IPS-18c (cell line): Measurements from ENCODE around the gene RIMS1.

Experiments used
- H3K4me3 ChIP-seq: 2 replicates; pipeline ENCODE4 v1.7.0; 2013; ENCODE audit warnings: low read depth, mild to moderate bottlenecking, low read length, moderate library complexity; ENCODE audit not compliant: insufficient read depth
- H3K9me3 ChIP-seq: one replicate; pipeline ENCODE4 v1.6.1; 2013; ENCODE audit warnings: mild to moderate bottlenecking, low read length, moderate library complexity; ENCODE audit not compliant: control insufficient read depth, insufficient read depth

RIMS1 gene

GRCh38 chr6:71886184-71887005 lies at the start of gene RIMS1:
Gene RIMS1 (plus strand): TSS chr6:71886550. CDS start chr6:71887024, 474 bp downstream.
- peak within 1 kb of the TSS; percentile 86 for H3K4me3 ChIP-seq

GRCh38 chr6:71851214-71851613 lies 35.1 kb upstream of the RIMS1 start:
- Histone ChIP-seq H3K4me3 (no peak overlapping the region), H3K9me3 (no peaks in the 10 kb centered on the region)

More at GRCh38 chr6:71886184-71887005, at the start of gene RIMS1:
- H3K9me3 ChIP-seq: no peaks in the 10 kb centered on the region

GRCh38 chr6:71852948-71853347 lies 33.4 kb upstream of the RIMS1 start:
- no peak overlapping the region for H3K4me3 ChIP-seq
- H3K9me3 ChIP-seq: no peaks in the 10 kb centered on the region

GRCh38 chr6:71855406-71855805 lies 30.9 kb upstream of the RIMS1 start:
- Histone ChIP-seq H3K9me3 (no peaks in the 10 kb centered on the region), H3K4me3 (no peak overlapping the region)

GRCh38 chr6:71879016-71879415 lies 7.3 kb upstream of the RIMS1 start:
- Histone ChIP-seq H3K9me3 (no peaks in the 10 kb centered on the region), H3K4me3 (no peak overlapping the region)

- Histone ChIP-seq H3K4me3 (peak overlapping the region; percentile 86), H3K9me3 (no peaks in the 10 kb centered on the region)
Observed at GRCh38 chr6:71887006-71887743, 825 bp downstream of the RIMS1 start.

GRCh38 chr6:71887744-71888230 lies 1.4 kb downstream of the RIMS1 start:
- no peaks in the 10 kb centered on the region for H3K9me3 ChIP-seq
- no peak overlapping the region for H3K4me3 ChIP-seq

- H3K4me3 ChIP-seq: no peak overlapping the region
- H3K9me3 ChIP-seq: no peaks in the 10 kb centered on the region
Observed at GRCh38 chr6:71888756-71889340, 2.5 kb downstream of the RIMS1 start.

- no peak overlapping the region for H3K4me3 ChIP-seq
- no peaks in the 10 kb centered on the region for H3K9me3 ChIP-seq
Observed at GRCh38 chr6:71889366-71889765, 3.0 kb downstream of the RIMS1 start.

- no peaks in the 10 kb centered on the region for H3K9me3 ChIP-seq
- no peak overlapping the region for H3K4me3 ChIP-seq
Observed at GRCh38 chr6:71892641-71893040, 6.3 kb downstream of the RIMS1 start.

- Histone ChIP-seq H3K4me3 (no peak overlapping the region), H3K9me3 (no peaks in the 10 kb centered on the region)
Observed at GRCh38 chr6:71900642-71901041, 14.3 kb downstream of the RIMS1 start.

GRCh38 chr6:71902261-71902660 lies 15.9 kb downstream of the RIMS1 start:
- Histone ChIP-seq H3K9me3 (no peaks in the 10 kb centered on the region), H3K4me3 (no peak overlapping the region)

- Histone ChIP-seq H3K4me3 (no peak overlapping the region), H3K9me3 (no peaks in the 10 kb centered on the region)
Observed at GRCh38 chr6:71906813-71907212, 20.5 kb downstream of the RIMS1 start.

GRCh38 chr6:71908162-71908765 lies 21.9 kb downstream of the RIMS1 start:
- H3K9me3 ChIP-seq: no peaks in the 10 kb centered on the region

GRCh38 chr6:71913444-71914234 lies 27.3 kb downstream of the RIMS1 start:
- Histone ChIP-seq H3K9me3 (no peaks in the 10 kb centered on the region), H3K4me3 (no peak overlapping the region)

More at GRCh38 chr6:71908162-71908765, 21.9 kb downstream of the RIMS1 start:
- H3K4me3 ChIP-seq: no peak overlapping the region

- H3K4me3 ChIP-seq: no peak overlapping the region
- H3K9me3 ChIP-seq: no peaks in the 10 kb centered on the region
Observed at GRCh38 chr6:71929047-71929446, 42.7 kb downstream of the RIMS1 start.

- Histone ChIP-seq H3K4me3 (no peak overlapping the region), H3K9me3 (no peaks in the 10 kb centered on the region)
Observed at GRCh38 chr6:71933881-71934280, 47.5 kb downstream of the RIMS1 start.
